IPS-18a (cell line): Measurements from ENCODE around the gene FATE1.

Source experiments
- H3K27ac ChIP-seq: one replicate; pipeline ENCODE4 v1.5.1; 2013; ENCODE audit warnings: low read length
- H3K27me3 ChIP-seq: one replicate; pipeline ENCODE4 v1.6.1; 2013; ENCODE audit warnings: mild to moderate bottlenecking, low read length; ENCODE audit not compliant: control insufficient read depth, insufficient read depth
- H3K36me3 ChIP-seq: one replicate; pipeline ENCODE4 v1.6.1; 2013; ENCODE audit warnings: low read depth, low read length; ENCODE audit not compliant: control insufficient read depth
- H3K4me1 ChIP-seq: one replicate; pipeline ENCODE4 v1.6.1; 2013; ENCODE audit warnings: low read depth, low read length; ENCODE audit not compliant: control insufficient read depth
- H3K4me3 ChIP-seq: one replicate; pipeline ENCODE4 v1.5.1; 2013; ENCODE audit warnings: low read length
- H3K9ac ChIP-seq: one replicate; pipeline ENCODE4 v1.6.1; 2013; ENCODE audit warnings: mild to moderate bottlenecking, low read length, moderate library complexity
- H3K9me3 ChIP-seq: one replicate; pipeline ENCODE4 v1.6.1; 2013; ENCODE audit warnings: low read depth, low read length; ENCODE audit not compliant: control insufficient read depth

FATE1 gene

DNA sequence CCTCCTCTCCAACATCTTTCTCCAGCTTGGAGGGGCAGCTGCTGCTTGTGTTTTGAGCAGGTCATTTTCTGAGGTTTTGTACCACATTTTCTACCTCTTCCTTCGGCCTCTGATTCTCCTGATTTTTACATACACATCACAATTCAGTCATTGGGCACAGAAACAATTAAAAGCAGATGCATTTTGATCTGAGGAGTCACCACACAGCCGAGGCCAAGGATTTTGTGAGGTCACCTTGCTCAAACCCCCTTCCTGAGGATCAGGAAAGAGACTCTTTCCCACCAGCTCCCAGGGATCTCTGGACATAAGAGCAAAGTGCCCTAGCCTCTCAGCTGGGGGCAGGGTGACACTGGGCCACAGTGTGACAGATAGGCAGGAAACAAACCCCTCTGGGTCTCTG lies 5.4 kb upstream of the FATE1 start:
- peaks cover 3% of the 10 kb centered on the region for H3K9me3 ChIP-seq
- H3K4me1 ChIP-seq: no peaks in the 10 kb centered on the region
- no peaks in the 10 kb centered on the region for H3K36me3 ChIP-seq
- H3K27me3 ChIP-seq: no peaks in the 10 kb centered on the region
- no peak overlapping the region for H3K4me3 ChIP-seq
- no peak overlapping the region for H3K9ac ChIP-seq
- no peak overlapping the region for H3K27ac ChIP-seq

DNA sequence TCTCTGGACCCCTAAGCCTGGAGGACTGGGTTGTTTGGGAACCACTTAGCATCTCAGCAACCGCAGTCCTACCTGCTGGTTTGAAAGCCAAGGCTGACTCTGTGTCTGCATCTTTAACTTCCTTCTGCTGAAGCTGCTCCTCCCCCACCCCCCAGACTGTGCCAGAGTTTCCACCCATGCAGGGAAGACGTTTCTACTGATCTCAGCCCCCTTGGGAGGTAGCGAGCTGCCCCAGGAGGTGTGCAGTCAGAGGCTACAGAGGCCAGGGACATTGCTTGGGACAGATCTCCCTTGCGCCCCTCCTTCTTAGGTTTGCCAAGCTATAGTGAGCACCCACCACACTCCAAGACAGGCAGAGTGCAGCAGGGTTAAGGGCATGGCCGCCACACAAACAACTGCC lies 4.7 kb upstream of the FATE1 start:
- Histone ChIP-seq H3K9ac (no peak overlapping the region), H3K4me1 (no peaks in the 10 kb centered on the region), H3K4me3 (no peak overlapping the region), H3K9me3 (peaks cover 4% of the 10 kb centered on the region), H3K36me3 (no peaks in the 10 kb centered on the region), H3K27me3 (no peaks in the 10 kb centered on the region), H3K27ac (no peak overlapping the region)

- Histone ChIP-seq H3K27me3 (no peaks in the 10 kb centered on the region), H3K4me1 (no peaks in the 10 kb centered on the region), H3K9me3 (peaks cover 10% of the 10 kb centered on the region), H3K9ac (no peak overlapping the region), H3K4me3 (no peak overlapping the region), H3K36me3 (no peaks in the 10 kb centered on the region), H3K27ac (no peak overlapping the region)
Observed at GRCh38 chrX:151711787-151712186, 4.0 kb upstream of the FATE1 start.

DNA sequence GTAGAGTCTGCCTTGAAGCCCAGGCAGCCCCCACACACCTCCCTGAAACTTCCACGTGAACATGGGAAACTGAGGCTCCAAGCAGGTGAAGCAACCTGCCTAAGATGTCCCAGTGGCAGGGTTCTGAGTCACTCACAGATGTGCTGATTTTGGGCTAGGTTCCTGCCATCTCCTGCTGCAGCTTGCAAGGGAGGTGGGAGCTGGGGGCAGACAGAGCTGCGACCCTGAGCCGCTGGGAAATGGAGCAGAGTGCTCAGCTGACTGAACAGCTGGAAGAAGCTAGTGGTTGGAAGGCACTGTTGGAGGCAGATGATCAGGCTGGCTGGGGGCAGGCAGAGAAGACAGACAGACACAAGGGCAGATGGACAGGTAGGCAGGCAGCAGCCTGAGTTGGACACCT lies 3.6 kb upstream of the FATE1 start:
- Histone ChIP-seq H3K27me3 (no peaks in the 10 kb centered on the region), H3K9ac (no peak overlapping the region), H3K27ac (no peak overlapping the region), H3K4me3 (no peak overlapping the region), H3K9me3 (peaks cover 13% of the 10 kb centered on the region), H3K36me3 (no peaks in the 10 kb centered on the region), H3K4me1 (no peaks in the 10 kb centered on the region)

GRCh38 chrX:151713849-151714248 lies 2.0 kb upstream of the FATE1 start:
- Histone ChIP-seq H3K27me3 (no peaks in the 10 kb centered on the region), H3K4me1 (no peaks in the 10 kb centered on the region), H3K4me3 (no peak overlapping the region), H3K27ac (no peak overlapping the region), H3K36me3 (no peaks in the 10 kb centered on the region), H3K9ac (no peak overlapping the region), H3K9me3 (peaks cover 13% of the 10 kb centered on the region)

DNA sequence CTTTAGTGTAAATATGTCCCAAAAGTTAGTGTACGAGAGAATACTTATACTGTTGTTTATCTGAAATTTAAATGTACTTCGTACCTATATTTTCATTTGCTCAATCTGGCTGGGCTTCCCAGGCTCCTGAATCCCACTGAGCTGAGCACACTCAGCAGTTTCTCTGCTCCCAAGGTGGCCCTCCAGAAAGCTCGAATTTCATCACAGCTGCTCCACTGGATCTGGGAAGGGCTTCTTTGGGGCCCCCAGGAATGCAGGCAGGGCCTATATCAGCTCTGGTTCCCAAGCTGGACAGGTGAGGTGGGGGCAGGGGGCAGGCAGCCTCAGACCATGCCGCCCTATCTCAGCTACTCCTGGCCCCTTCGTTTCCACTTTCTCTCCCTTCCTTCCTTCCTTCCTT lies 1.5 kb upstream of the FATE1 start:
- Histone ChIP-seq H3K4me1 (no peaks in the 10 kb centered on the region), H3K36me3 (no peaks in the 10 kb centered on the region), H3K27ac (no peak overlapping the region), H3K9me3 (peaks cover 13% of the 10 kb centered on the region), H3K9ac (no peak overlapping the region), H3K4me3 (no peak overlapping the region), H3K27me3 (no peaks in the 10 kb centered on the region)

DNA sequence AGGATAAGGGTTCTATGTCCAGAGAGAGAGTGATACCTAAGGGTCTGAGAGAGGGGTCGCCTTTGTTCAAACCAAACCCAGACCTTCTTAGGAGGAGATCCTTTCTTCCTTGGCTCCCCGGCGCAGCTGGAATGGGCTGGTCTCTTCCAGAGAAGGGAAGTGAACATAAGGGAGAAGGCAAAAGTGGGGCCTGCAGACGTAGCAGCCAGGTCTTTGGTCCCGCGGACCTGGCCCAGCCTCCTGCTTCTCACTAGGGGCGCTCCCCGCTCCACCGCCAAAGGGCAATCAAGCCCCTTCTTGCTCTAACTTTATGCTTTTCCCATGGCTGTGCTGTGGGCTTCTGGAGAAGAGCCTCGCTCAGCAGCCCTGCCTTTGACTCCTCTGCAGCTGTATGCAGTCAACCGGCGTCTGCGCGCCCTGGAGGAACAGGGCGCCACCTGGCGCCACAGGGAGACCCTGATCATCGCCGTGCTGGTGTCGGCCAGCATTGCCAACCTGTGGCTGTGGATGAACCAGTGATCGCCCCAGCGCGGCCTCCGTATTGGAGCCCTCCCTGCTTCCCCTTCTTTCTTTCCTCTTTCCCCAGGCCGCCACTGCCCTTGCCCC lies 6.5 kb downstream of the FATE1 start:
- Histone ChIP-seq H3K9ac (no peak overlapping the region), H3K9me3 (peaks cover 8% of the 10 kb centered on the region), H3K36me3 (no peaks in the 10 kb centered on the region), H3K4me1 (no peaks in the 10 kb centered on the region), H3K4me3 (no peak overlapping the region), H3K27me3 (no peaks in the 10 kb centered on the region), H3K27ac (no peak overlapping the region)

DNA sequence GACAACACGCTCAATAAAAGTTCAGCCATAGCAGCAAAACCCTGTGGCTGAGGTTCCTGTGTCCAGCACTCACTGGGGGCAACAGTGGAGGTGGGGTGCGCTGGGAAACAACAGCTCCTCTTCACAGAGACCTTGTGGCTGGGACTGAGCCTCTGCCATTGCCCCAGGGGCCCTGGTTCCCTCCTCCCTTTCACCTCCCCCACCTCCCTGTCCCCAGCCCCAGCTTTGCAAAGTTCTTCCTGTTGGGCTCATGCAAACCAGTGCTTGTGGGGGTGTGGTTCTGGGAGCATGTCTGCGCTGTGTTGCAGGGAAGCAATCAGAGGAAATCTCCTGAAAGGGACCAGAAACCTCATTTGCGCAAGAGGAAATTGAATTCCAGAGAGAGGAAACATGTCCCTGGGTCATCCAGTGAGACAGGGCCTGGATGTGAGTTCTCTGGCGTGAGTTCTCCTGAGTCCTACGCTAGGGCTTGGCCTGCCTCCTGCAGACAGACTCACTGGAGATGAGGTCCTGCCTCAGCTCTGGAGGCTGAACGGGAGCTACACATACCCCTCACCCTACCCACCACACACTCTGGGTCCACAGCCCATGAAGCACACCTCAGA lies 7.4 kb downstream of the FATE1 start:
- Histone ChIP-seq H3K4me1 (no peaks in the 10 kb centered on the region), H3K36me3 (no peaks in the 10 kb centered on the region), H3K4me3 (no peak overlapping the region), H3K27ac (no peak overlapping the region), H3K9ac (no peak overlapping the region), H3K27me3 (no peaks in the 10 kb centered on the region), H3K9me3 (peaks cover 8% of the 10 kb centered on the region)

DNA sequence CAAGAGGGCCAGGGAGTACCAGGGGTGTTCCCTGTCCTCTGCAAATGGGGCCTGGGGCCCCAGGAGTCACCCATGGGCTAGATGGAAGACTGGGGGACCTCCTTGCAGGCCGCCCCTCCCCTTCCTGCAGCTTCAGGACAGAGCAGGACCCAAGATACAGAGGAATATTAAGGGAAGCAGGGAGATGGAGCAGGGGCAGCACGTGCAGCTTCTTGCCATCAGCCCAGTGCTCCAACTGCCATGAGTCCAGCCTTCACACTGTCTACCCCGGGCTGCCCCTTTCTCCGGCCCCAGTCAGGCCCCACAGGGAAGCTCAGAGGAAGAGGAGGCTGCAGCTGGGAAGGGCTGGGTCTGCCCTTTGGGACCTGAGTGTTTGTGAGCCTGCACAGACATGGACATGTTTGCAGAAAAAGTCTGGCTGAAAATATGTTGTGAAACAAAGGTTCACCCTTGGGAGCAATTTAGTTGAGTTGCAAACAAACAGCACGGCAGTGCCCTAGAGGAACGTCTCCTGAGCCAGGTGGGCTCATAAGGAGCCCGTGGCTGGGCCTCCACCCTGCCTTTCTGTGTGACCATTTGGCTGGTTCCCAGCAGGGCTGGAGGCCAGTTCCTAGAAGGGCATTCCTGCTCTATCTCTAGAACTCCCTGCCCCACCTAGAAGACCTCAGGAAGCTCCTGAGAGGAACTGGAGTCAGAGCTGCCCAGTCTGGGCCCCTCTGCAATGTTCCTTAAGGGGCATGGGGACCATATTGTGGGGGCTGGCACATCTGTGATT lies 8.9 kb downstream of the FATE1 start:
- H3K4me1 ChIP-seq: no peaks in the 10 kb centered on the region
- no peak overlapping the region for H3K27ac ChIP-seq
- H3K9me3 ChIP-seq: peaks cover 8% of the 10 kb centered on the region
- H3K4me3 ChIP-seq: no peak overlapping the region
- no peaks in the 10 kb centered on the region for H3K27me3 ChIP-seq
- H3K9ac ChIP-seq: no peak overlapping the region
- no peaks in the 10 kb centered on the region for H3K36me3 ChIP-seq

DNA sequence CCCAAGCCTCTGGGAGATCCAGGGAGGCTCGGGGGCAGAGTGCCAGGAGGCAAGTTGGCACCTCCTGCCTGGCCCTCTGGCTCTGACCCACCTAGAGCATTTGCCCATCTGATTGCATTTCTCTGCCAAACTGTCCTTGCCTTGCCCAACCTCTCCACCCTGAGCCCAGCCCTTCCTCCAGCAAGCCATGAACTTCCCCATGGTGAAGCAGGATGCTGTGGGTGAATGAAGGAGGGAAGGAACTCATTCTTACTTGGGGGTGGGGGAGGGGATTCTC lies 9.4 kb downstream of the FATE1 start:
- Histone ChIP-seq H3K36me3 (no peaks in the 10 kb centered on the region), H3K9me3 (peaks cover 8% of the 10 kb centered on the region), H3K4me1 (no peaks in the 10 kb centered on the region), H3K4me3 (no peak overlapping the region), H3K9ac (no peak overlapping the region), H3K27me3 (no peaks in the 10 kb centered on the region), H3K27ac (no peak overlapping the region)

DNA sequence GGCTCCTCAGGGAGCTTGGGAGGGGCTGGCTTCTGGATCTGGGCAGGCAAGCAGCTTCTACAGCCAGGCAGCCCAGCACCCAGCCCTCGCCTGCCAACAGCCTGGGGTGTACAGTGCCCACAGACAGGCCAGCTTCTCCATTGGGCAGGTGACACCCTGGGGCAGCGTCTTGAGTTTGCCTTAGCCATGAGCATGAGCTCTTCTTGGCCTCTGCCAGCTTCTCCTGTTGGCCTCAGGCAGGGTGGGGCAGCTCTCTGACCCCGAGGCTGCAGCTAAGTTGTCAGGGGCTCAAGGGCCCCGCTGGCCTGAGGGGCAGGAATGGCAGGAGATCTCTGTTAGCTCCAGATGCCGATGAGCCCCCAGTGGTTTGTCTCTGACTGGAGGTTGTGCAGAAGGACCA lies 10.9 kb downstream of the FATE1 start:
- H3K4me3 ChIP-seq: no peak overlapping the region
- no peak overlapping the region for H3K9ac ChIP-seq
- H3K27me3 ChIP-seq: no peaks in the 10 kb centered on the region
- H3K36me3 ChIP-seq: no peaks in the 10 kb centered on the region
- peaks cover 4% of the 10 kb centered on the region for H3K9me3 ChIP-seq
- no peaks in the 10 kb centered on the region for H3K4me1 ChIP-seq
- H3K27ac ChIP-seq: no peak overlapping the region

DNA sequence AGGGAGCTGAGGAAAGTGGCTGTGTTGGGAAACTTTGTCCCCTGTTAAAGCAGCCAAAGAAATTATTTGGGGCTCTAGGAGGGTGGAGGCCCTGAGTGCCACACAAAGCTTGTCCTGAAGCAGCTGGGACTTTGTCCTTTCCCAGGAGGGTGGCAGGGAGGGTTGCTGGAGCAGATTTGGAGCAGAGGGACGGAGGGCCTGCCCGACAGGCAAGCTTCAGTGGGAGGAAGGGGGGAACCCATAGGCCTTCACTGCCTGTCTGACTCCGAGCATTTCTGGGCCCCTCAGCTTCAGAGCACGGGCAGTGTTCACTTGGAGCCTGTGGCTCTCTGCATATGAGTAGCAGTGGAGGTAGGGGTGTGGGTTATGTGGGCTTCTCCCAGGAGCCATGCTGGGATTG lies 11.5 kb downstream of the FATE1 start:
- no peaks in the 10 kb centered on the region for H3K36me3 ChIP-seq
- H3K9me3 ChIP-seq: peaks cover 4% of the 10 kb centered on the region
- no peaks in the 10 kb centered on the region for H3K4me1 ChIP-seq
- no peak overlapping the region for H3K9ac ChIP-seq
- no peak overlapping the region for H3K4me3 ChIP-seq
- H3K27me3 ChIP-seq: no peaks in the 10 kb centered on the region
- no peak overlapping the region for H3K27ac ChIP-seq
